ENCODE results near the gene SYNJ1. TPM values are rescaled to one million over a fixed set of nuclear protein-coding genes. Genes with fewer than 3 reads are reported as not detected.
"Not testable (repeated sequence)": the region's sequence is repeated elsewhere in the genome, so short reads cannot be mapped to it uniquely, and the experiment has no call there.

SYNJ1 gene, protein sequence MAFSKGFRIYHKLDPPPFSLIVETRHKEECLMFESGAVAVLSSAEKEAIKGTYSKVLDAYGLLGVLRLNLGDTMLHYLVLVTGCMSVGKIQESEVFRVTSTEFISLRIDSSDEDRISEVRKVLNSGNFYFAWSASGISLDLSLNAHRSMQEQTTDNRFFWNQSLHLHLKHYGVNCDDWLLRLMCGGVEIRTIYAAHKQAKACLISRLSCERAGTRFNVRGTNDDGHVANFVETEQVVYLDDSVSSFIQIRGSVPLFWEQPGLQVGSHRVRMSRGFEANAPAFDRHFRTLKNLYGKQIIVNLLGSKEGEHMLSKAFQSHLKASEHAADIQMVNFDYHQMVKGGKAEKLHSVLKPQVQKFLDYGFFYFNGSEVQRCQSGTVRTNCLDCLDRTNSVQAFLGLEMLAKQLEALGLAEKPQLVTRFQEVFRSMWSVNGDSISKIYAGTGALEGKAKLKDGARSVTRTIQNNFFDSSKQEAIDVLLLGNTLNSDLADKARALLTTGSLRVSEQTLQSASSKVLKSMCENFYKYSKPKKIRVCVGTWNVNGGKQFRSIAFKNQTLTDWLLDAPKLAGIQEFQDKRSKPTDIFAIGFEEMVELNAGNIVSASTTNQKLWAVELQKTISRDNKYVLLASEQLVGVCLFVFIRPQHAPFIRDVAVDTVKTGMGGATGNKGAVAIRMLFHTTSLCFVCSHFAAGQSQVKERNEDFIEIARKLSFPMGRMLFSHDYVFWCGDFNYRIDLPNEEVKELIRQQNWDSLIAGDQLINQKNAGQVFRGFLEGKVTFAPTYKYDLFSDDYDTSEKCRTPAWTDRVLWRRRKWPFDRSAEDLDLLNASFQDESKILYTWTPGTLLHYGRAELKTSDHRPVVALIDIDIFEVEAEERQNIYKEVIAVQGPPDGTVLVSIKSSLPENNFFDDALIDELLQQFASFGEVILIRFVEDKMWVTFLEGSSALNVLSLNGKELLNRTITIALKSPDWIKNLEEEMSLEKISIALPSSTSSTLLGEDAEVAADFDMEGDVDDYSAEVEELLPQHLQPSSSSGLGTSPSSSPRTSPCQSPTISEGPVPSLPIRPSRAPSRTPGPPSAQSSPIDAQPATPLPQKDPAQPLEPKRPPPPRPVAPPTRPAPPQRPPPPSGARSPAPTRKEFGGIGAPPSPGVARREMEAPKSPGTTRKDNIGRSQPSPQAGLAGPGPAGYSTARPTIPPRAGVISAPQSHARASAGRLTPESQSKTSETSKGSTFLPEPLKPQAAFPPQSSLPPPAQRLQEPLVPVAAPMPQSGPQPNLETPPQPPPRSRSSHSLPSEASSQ (N-terminal part only)
- 11.1 TPM for total RNA-seq
- long read RNA-seq, partial matches to known transcripts, result 0 of 1 reads
- long read RNA-seq, other reads (novel, unspliced or antisense), result 1 of 1 reads

DNA sequence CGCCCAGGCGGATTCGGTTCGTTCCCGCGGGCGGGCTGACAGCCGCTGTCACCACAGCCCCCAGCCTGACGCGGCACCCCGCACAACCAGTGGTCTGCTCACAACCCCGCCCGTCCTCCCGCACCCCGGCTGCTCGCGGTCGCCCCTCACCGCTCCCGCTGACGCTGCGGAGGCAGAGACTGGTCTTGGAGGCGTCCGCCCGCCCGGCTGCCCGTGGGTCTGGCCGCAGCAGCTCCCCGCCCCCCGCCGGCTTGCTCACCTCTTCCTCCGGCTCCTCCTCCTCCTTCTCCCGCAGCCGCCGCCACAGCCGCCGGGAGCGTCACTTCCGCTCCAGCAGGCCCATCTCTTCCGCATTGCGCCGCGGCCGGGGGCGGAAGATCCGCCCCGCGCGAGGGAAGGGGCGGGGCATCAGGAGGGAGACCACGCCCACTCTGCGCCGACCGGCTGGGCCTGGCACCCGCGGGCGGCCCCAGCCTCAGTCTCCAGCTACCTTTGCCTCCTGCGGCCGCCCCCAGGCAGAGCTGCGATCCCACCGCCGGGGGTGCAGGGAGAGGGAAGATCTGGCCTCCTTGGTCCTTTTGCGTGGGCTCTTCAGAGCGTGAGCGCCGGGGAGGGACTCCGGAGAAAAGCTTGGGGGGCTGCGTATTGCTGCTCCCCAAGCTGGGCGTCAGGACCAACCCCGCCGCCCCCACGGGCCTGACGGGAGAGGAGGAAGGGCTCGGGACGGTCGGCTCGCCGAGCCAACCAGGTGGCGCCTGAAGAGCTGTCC is at the start of gene SYNJ1:
TSS of gene SYNJ1 (minus strand) at position 327 of the 769 bp plus-strand sequence. CDS start 1,118 bp downstream, outside the sequence.
- intact Hi-C loops (cut with DNase I), result loop anchor here (5.0 kb wide), 1 partner anchor 44 kb away; the partner anchor contains the start of gene PAXBP1
- ATAC-seq, result peak; percentile 98
- peak; percentile 99 for DNase-seq (ENCODE audit: missing footprints)

DNA sequence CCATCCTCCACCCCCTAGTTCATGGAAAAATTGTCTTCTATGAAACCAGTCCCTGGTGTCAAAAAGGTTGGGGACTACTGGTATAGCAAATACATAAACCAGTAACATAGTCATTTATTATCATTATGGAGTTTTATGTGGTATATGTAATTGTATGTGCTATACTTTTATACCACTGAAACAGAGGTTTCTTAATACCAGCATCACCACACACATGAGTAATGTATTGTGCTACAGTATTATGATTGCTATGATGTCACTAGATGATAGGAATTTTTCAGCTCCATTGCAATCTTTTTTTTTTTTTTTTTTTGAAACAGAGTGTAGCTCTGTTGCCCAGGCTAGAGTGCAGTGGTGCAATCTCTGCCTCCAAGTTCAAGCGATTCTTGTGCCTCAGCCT is 49.5 kb upstream of the SYNJ1 start:
- ATAC-seq, result no peak
- no peak for DNase-seq (ENCODE audit: missing footprints)

DNA sequence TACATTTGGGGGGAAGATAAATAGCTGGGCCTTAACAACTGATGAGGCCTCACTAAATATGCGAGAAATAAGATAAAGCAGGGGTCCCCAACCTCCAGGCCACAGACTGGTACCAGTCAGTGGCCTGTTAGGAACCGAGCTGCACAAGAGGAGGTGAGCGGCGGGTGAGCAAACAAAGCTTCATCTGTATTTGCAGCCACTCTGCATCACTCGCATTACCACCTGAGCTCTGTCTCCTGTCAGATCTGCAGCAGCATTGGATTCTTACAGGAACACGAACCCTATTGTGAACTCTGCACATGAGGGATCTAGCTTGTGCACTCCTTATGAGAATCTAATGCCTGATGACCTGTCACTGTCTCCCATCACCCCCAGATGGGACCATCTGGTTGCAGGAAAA is 48.9 kb upstream of the SYNJ1 start:
- intact Hi-C loops (cut with DNase I), result no loop called here
- ATAC-seq (no peak), DNase-seq (ENCODE audit: missing footprints) (no peak)

More for the DNA sequence above, 49.5 kb upstream of the SYNJ1 start:
- intact Hi-C loops (cut with DNase I), result no loop called here

DNA sequence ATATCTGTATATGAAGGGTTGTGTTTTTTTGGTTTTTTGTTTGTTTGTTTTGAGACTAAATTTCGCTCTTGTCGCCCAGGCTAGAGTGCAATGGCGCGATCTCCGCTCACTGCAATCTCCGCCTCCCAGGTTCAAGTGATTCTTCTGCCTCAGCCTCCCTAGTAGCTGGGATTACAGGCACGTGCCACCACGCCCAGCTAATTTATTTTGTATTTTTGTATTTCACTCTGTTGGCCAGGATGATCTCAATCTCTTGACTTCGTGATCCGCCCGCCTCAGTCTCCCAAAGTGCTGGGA is 45.2 kb upstream of the SYNJ1 start:
- intact Hi-C loops (cut with DNase I), result loop anchor here (5.0 kb wide), 1 partner anchor 46 kb away; the partner anchor contains the start of gene SYNJ1

DNA sequence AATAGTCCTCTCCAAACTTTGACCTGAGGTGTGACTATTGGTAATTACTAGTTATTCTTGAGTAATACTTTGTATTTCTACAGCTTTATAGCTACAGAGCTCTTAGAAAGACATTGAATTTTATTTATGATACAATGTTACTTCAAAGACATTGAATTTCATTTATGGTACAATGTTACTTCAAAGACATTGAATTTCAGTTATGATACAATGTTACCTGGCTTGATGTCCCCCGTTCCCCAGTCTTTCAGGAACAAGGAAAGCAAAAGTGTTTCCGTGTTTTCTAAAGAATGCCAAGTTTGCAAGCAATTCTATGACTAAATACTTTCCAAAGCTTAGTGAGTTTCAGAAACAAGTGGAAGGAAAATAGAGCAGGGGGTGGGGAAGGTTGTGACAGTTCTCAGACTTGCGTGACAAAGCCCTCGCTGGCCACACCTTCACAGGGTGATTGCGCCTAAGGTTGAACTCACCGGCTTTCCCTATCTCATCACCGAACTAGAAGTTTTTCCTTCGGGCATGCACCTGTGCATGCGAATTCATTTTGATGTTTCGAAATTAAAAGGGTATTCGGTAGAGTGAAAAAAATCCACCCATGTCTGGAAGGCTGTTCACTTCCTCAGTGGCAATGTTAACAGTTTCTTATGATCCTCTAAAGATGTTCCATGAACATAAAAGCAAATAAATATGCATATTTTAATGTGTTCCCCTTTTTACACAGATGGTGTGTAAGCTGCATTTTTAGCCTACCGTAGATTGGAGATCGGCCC is 44.7 kb upstream of the SYNJ1 start:
- intact Hi-C loops (cut with DNase I), result loop anchor here (5.0 kb wide), 1 partner anchor 45 kb away; the partner anchor contains the start of gene SYNJ1
- ATAC-seq (no peak), DNase-seq (ENCODE audit: missing footprints) (peak; percentile 58)

More for the DNA sequence above, 45.2 kb upstream of the SYNJ1 start:
- not testable (repeated sequence) for DNase-seq (ENCODE audit: missing footprints); ATAC-seq

DNA sequence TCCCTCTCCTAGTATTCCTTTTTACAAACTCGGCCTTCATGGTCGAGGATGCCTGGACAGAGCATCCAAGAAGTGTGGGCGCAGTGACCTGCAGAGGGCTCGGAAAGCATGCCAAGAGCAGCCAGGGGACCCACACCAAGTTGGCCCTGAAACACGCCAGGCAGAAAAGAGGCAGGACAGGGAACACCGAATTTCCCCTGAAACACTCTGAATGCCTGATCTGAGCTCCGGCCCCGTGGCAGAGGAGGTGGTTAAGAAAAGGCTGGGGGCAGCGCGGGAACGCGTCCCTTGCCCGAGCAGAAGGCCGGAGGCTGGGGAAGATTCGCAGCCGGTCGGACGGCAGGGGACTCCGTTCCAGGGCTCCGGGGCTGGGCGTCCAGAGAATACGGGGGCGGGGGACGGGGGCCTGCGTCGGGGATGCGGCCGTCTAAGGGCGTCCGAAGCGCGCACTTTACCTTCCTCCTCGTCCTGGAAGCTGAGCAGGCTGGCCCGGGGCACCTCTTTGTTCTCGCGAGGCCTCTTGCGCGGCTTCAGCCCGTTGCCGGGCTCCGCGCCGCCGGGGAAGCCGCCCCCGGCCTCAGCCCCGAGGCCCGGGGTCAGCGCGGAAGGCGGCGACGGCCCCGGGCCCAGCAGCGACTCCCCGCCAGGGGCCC is 43.2 kb upstream of the SYNJ1 start:
- peak; percentile 53 for ATAC-seq
- DNase-seq (ENCODE audit: missing footprints), result peak; percentile 85
- intact Hi-C loops (cut with DNase I), result loop anchor here (5.0 kb wide), 1 partner anchor 44 kb away; the partner anchor contains the start of gene SYNJ1

DNA sequence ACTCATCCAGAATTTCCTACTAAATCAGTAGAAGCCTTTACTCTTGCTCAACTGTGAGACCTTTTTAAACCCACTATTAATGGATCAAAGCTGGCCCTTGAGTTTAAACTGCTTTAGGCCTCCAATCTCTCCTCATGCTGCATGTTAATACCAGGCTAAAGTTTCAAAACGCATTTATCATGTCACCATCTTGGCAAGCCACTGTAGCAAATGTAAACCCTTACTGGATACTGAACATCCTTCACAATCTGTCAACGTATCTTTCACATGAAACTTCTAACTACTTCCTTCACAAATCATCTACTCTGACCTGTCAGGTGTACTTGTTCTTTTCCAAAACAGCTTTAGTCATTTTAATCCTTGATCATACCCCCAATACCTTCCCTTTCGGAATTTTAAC is 40.7 kb upstream of the SYNJ1 start:
- ATAC-seq (no peak), DNase-seq (ENCODE audit: missing footprints) (no peak)
- intact Hi-C loops (cut with DNase I), result no loop called here

DNA sequence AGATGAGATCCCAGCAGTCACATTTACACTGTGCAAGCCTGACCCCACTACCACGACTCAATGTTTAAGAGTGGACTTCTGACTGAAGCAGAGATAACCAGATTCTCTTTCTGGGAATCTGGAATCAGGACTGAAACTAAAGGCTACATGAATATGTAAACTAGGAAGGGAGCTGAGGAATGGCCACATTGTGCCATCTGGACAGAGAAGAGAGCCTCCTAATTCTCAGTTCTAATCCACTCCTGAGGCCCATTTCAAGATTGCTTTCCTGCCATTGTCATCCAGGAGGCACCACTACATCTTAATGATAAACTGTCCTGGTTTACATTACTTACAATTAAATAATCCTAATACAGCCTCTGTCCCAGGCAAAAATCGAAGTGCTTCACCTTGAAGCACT is 37.2 kb upstream of the SYNJ1 start:
- no peak for ATAC-seq
- intact Hi-C loops (cut with DNase I), result no loop called here
- DNase-seq (ENCODE audit: missing footprints), result no peak

DNA sequence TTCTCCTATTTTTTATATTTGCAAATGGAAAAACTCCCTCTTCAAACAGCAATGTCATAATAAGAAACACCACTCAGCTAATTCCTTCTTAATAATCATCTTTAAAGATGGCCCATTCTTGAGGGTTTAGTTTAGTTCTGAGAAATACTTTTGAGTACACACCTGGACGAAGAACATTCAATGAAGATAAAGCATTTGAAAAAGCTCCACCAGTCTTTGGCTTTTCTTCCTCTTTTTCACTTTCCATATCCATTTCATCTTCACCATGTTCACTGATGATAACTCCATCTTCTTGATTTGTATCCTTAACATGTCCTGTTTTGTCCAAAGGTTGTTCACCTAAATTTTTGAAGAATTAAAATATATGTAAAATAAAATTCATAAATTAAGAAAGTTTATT is 36.4 kb upstream of the SYNJ1 start:
- intact Hi-C loops (cut with DNase I), result no loop called here
- DNase-seq (ENCODE audit: missing footprints), result no peak
- ATAC-seq, result no peak

DNA sequence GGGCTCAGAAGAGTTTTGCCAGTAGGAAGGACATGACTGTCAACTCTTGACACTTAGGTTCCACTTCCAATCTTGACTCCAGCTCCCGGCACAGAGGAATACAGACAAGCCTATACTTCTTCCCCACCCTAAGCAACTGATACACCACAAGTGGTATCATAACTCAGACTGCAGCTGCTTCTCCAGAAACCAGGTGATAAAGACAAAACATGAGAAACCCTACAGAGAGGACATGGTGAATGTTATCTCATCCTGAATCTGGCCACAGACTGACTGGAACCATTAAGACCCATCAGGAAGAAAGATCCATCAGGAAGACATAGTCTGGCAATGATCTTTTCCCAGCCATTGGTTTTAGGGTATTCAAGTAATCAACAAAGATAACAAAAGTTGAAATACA is 30.0 kb upstream of the SYNJ1 start:
- intact Hi-C loops (cut with DNase I), result no loop called here
- no peak for DNase-seq (ENCODE audit: missing footprints)

DNA sequence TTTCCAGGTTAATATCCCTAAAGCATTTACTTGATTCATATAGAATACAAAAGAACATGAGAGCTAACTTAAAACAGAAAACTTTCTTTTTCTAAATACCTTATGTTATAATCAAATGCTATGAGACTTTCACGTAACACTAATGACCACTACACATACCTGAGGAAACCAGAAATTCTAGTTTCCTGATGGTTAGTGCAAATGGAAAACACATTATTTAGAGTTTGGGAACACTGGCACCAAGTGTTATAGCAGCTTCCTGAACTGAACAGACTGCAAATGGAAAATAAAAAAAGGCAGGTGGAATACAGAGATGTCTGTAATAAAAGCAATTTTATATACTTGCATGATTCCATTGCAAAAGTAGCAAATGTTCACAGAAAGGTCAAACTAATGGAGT is 28.3 kb upstream of the SYNJ1 start:
- intact Hi-C loops (cut with DNase I), result no loop called here
- ATAC-seq (no peak), DNase-seq (ENCODE audit: missing footprints) (no peak)

More for the DNA sequence above, 30.0 kb upstream of the SYNJ1 start:
- ATAC-seq, result no peak

DNA sequence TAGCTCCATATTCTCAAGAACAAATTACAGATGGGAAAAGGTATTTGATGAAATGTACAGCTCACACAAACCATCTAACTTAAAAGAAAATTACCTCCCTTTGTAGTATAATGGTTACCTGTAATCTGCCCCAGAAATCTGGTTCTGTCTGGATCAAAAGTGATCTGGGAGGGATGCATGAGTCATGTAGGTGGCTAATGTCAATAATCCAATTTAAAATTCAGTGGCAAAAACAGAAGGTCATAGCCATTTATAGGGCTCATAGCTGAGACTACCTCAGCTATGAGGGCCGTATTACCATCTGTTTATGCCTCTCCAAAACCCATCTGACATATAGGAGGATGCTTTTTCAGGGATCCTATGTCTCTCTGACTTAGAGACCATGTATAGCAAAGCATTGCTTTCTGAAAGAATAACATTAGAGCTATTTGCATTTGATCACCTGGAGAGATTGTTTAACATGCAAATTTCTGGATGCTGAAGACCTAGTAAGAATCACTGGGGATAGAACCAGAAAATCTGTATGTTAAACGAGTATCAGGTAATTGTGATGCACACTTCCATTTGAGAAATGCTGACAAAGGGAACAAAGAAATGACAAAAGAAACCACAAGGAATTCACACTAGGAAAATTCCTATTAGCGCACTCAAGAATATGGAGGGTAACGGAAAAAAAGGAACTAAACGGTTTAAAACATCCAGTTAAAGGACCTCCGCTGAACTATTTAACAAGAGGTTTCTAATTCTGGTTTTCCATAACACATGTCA is 26.2 kb upstream of the SYNJ1 start:
- DNase-seq (ENCODE audit: missing footprints) (no peak), ATAC-seq (no peak)
- intact Hi-C loops (cut with DNase I), result no loop called here

DNA sequence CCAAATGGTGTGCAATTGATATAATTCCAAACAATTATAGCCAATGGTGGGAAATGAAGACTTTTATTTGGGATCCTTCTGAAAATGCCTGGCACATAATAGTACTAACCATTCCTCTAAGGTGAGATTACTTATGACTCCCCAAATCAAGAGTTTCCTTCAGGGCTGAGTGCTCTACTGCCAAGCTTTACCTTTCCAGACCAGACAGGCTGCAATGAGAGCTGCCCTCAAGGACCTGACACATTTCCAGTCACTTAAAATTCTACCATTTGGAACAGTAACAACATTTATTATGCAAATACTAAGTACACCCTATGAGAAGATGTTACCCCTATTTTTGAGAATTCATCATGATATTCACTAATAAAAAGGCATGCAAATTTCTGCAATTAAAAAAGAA is 22.6 kb upstream of the SYNJ1 start:
- DNase-seq (ENCODE audit: missing footprints) (no peak), ATAC-seq (no peak)
- intact Hi-C loops (cut with DNase I), result no loop called here

DNA sequence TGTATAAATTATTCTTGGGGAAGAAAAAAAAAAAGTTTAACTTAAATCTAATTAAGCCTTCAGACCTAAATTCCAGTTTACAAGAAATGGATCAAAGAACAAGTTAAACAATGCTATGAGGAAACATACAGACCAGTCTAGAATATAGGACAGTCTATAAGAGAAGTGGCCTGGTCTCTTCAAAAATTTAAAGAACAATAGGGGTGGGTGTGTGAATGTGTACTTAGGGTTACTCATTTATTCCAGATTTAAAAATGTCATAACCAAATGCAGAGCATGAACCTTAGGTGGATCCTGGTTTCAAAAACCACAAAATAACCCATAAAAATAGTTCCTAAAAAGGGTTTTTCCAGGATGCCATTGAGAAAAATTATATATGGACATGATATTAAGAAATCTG is 21.8 kb upstream of the SYNJ1 start:
- ATAC-seq (no peak), DNase-seq (ENCODE audit: missing footprints) (no peak)
- intact Hi-C loops (cut with DNase I), result no loop called here

DNA sequence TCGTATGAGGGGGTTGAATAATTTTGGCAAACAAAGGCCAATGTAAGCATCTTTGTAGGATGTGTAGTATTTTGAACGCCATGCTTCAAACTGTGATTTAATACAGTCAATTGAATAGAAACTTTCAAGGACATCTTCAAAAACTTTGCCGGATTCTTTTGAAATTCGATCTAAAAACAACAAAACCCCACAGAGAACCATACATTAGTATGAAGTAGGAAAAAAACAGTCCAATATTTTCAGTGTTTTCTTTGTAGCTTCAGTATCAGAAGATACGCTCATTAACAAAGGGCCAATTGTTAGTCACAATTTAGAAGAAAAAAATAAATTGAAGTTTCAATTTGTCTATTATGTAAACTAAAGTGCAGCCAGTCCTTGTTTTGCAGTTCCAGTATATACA is 20.7 kb upstream of the SYNJ1 start:
- ATAC-seq, result no peak
- DNase-seq (ENCODE audit: missing footprints), result no peak
- intact Hi-C loops (cut with DNase I), result no loop called here

DNA sequence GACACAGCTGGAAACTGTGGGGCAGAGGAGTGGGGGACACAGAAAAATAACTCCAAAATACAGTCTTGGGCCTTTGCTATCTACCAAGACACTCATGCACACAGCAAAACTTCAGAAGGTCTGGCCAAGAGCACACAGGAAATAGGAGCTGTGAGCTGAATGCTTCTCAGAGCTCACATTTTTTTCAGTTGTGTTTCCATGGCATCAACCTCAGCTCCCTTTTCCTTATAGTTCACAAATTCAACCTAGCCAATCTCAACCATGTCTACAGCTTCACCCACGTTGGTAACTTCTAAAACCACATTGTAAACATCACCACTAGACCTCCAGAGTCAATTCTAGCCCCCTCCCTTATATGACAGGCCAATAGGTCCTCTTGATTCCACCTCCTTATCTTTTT is 19.6 kb upstream of the SYNJ1 start:
- intact Hi-C loops (cut with DNase I), result no loop called here
- no peak for DNase-seq (ENCODE audit: missing footprints)
- no peak for ATAC-seq

Measured in Right ventricle myocardium inferior (tissue), 1 donor.